Type B pancreatic cell (in vitro differentiated cells): ENCODE results near the gene LPAR1. TPM values are rescaled to one million over a fixed set of nuclear protein-coding genes. Genes with fewer than 3 reads are reported as not detected.

Experiments used
- DNase-seq: peaks from one replicate; pipeline ENCODE4 v3.0.0; 2021; ENCODE audit warnings: mixed read lengths; ENCODE audit not compliant: unreplicated experiment; ENCODE audit errors: extremely low spot score
- H3K27ac Mint-ChIP-seq: 2 replicates; pipeline ENCODE4 v1.8.0; 2021; ENCODE audit warnings: mild to moderate bottlenecking, mixed read lengths
- H3K27me3 Mint-ChIP-seq: 2 replicates; pipeline ENCODE4 v1.8.0; 2021; ENCODE audit warnings: mixed read lengths
- H3K36me3 Mint-ChIP-seq: 2 replicates; pipeline ENCODE4 v1.8.0; 2021; ENCODE audit warnings: mixed read lengths
- H3K4me1 Mint-ChIP-seq: one replicate; pipeline ENCODE4 v1.8.0; 2021; ENCODE audit warnings: mixed read lengths; ENCODE audit not compliant: unreplicated experiment
- H3K4me3 Mint-ChIP-seq: 2 replicates; pipeline ENCODE4 v1.8.0; 2021; ENCODE audit warnings: mild to moderate bottlenecking, mixed read lengths
- H3K9me3 Mint-ChIP-seq: 2 replicates; pipeline ENCODE4 v1.8.0; 2021; ENCODE audit warnings: mixed read lengths
- total RNA-seq: library from RNA; stranded (reverse); gene quantifications from 2 replicates; pipeline ENCODE4 v1.2.1, GENCODE V29; 2021; ENCODE audit warnings: low replicate concordance
- TF ChIP-seq, protein P1 (sequence below): fragments of 200-600 bp; sonication (generic); conservative IDR thresholded peaks from 2 replicates; pipeline ENCODE4 v1.5.0; 2021; ENCODE audit warnings: antibody characterized with exemption, mild to moderate bottlenecking

The LPAR1 gene
- total RNA-seq, 1 donor from 2014 or later, result 32.8 TPM

DNA sequence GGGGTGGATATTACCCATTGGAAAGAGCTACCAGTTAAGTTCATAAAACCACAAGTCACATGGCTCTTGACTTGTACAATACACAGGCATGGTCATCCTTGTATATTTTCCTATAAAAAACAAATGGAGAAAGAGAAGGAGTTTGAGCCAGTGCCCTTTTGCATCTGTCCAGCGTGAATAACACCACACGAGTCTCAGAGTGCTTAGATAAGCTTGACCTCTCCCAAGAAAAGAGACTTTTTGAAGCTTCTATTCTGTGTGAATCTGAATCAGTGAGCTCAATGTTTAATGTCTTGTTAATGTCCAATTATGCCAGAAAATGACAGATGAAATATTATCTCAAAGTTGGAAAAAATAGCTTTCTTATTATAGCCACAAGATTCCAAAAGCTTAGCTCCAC is 30.9 kb upstream of the LPAR1 start:
- Mint-ChIP-seq H3K27ac (no peak overlapping the region), H3K4me3 (no peak overlapping the region), H3K9me3 (no peaks in the 10 kb centered on the region), H3K27me3 (peaks cover 5% of the 10 kb centered on the region), H3K36me3 (no peaks in the 10 kb centered on the region), H3K4me1 (peaks cover 19% of the 10 kb centered on the region)
- TF ChIP-seq, protein P1, sequence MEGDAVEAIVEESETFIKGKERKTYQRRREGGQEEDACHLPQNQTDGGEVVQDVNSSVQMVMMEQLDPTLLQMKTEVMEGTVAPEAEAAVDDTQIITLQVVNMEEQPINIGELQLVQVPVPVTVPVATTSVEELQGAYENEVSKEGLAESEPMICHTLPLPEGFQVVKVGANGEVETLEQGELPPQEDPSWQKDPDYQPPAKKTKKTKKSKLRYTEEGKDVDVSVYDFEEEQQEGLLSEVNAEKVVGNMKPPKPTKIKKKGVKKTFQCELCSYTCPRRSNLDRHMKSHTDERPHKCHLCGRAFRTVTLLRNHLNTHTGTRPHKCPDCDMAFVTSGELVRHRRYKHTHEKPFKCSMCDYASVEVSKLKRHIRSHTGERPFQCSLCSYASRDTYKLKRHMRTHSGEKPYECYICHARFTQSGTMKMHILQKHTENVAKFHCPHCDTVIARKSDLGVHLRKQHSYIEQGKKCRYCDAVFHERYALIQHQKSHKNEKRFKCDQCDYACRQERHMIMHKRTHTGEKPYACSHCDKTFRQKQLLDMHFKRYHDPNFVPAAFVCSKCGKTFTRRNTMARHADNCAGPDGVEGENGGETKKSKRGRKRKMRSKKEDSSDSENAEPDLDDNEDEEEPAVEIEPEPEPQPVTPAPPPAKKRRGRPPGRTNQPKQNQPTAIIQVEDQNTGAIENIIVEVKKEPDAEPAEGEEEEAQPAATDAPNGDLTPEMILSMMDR, result no peak
- no peak for DNase-seq

- H3K36me3 Mint-ChIP-seq, result no peaks in the 10 kb centered on the region
- peaks cover 19% of the 10 kb centered on the region for H3K4me1 Mint-ChIP-seq
- H3K27me3 Mint-ChIP-seq, result peaks cover 5% of the 10 kb centered on the region
- DNase-seq, result no peak
- no peak overlapping the region for H3K4me3 Mint-ChIP-seq
- TF ChIP-seq, protein P1, result no peak
- H3K27ac Mint-ChIP-seq, result no peak overlapping the region
- no peaks in the 10 kb centered on the region for H3K9me3 Mint-ChIP-seq
Measured at GRCh38 chr9:111068771-111069170, 30.5 kb upstream of the LPAR1 start.

GRCh38 chr9:111068383-111068730 is 30.1 kb upstream of the LPAR1 start:
- Mint-ChIP-seq H3K4me1 (peaks cover 19% of the 10 kb centered on the region), H3K36me3 (no peaks in the 10 kb centered on the region), H3K27ac (no peak overlapping the region), H3K9me3 (no peaks in the 10 kb centered on the region), H3K4me3 (no peak overlapping the region), H3K27me3 (peaks cover 5% of the 10 kb centered on the region)
- DNase-seq, result no peak
- TF ChIP-seq, protein P1, result no peak

- TF ChIP-seq, protein P1, result no peak
- H3K27ac Mint-ChIP-seq, result no peak overlapping the region
- no peaks in the 10 kb centered on the region for H3K36me3 Mint-ChIP-seq
- H3K4me1 Mint-ChIP-seq, result peaks cover 19% of the 10 kb centered on the region
- H3K4me3 Mint-ChIP-seq, result no peak overlapping the region
- peaks cover 5% of the 10 kb centered on the region for H3K27me3 Mint-ChIP-seq
- no peaks in the 10 kb centered on the region for H3K9me3 Mint-ChIP-seq
- no peak for DNase-seq
Measured at GRCh38 chr9:111066468-111066867, 28.2 kb upstream of the LPAR1 start.

GRCh38 chr9:111065414-111065813 is 27.1 kb upstream of the LPAR1 start:
- H3K4me3 Mint-ChIP-seq, result no peak overlapping the region
- no peak overlapping the region for H3K27ac Mint-ChIP-seq
- DNase-seq, result no peak
- peaks cover 5% of the 10 kb centered on the region for H3K27me3 Mint-ChIP-seq
- H3K9me3 Mint-ChIP-seq, result no peaks in the 10 kb centered on the region
- peaks cover 19% of the 10 kb centered on the region for H3K4me1 Mint-ChIP-seq
- TF ChIP-seq, protein P1, result no peak
- H3K36me3 Mint-ChIP-seq, result no peaks in the 10 kb centered on the region
